NB4 (cell line): ENCODE results near the gene LITAF.

Source experiments
- DNase-seq: peaks from one replicate; pipeline ENCODE4 v3.0.0; 2010; ENCODE audit warnings: low read depth
- H3K4me3 ChIP-seq: one replicate; pipeline ENCODE4 v1.5.1; 2011; ENCODE audit warnings: mild to moderate bottlenecking, low read depth, low read length, moderate library complexity
- MYC ChIP-seq: IDR thresholded peaks from 2 replicates; pipeline ENCODE4 v1.6.1; 2011; ENCODE audit warnings: low read depth, low read length
- POLR2A ChIP-seq: IDR thresholded peaks from 2 replicates; pipeline ENCODE4 v1.6.1; 2011; ENCODE audit warnings: mild to moderate bottlenecking; ENCODE audit not compliant: insufficient read length; ENCODE audit errors: extremely low read depth
- TF ChIP-seq, protein P1 (sequence below): IDR thresholded peaks from 2 replicates; pipeline ENCODE4 v1.6.1; 2011; ENCODE audit warnings: low read depth, low read length
- TF ChIP-seq, protein P2 (sequence below): IDR thresholded peaks from one replicate; pipeline ENCODE4 v1.5.1; 2012; ENCODE audit warnings: low read depth, low read length

The LITAF gene

DNA sequence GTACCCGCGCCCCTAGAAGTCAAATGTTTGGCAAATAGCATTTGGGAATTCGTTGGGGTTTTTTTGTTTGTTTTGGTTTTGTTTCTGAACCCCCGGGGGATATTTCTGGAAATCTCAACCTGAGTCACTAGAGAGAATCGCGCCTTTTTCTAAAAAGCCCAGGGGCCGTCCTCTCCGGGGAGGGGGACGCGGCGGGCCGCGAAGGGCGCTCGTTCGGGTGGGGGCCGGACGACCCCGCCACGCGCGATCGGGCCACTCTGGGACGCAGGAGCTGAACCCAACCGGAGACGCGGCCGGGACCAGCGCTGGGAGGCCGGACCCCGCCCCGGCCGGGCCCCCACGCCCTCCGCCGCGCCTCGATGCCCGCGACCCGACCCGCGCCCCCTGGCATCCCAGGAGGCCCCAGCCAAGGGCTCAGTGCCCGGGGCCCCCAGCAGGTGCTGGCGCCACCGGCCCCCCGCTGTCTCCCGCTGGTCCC is 302 bp downstream of the LITAF start:
- no peak for DNase-seq
- TF ChIP-seq POLR2A: no peak
- TF ChIP-seq, protein P1, sequence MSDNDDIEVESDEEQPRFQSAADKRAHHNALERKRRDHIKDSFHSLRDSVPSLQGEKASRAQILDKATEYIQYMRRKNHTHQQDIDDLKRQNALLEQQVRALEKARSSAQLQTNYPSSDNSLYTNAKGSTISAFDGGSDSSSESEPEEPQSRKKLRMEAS: no peak

DNA sequence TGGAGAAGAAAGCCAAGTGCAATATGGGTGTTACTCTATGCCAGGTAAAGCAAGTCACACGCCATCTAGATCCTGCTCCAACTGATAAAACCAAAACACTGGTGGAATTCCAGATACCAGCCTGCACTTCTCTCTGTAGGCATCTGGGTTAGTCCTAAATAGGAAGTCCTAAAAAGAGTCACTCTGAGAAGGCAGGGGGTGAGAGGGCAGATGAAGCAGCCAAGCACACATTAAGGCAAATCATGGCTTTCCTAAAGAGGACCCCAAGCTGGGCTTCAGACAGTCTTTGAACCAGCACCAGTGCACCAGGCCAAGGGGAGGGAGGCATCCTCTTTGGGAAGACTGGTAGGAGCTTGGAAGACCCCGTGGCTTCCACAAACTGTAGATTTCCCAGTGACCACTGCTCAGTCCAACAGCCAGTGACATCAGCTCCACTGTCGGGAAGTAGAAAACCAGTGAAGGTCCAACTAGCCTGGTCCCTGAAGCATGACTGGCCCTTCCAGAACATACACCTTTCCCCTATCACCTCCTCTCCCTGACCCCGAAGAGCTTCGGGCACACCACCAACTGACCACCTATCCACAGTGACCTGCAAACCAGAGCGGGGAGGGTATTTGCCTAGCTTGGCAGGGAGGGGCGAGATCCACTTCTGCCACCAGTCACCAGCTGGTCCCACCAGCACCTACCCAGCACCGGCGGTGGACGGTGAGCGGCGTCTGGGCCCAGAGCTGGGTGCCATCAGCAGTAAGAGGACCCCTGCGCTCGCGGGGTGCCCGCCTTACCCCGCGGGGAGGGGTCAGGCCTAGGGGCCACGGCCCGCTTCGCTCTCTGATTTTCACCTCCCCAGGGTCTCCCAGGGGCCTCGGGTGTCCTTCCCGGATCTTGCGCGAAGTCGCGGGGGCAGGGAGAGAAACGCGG is 1.0 kb downstream of the LITAF start:
- DNase-seq: peak; percentile 54
- H3K4me3 ChIP-seq: peak overlapping the region; percentile 72
- TF ChIP-seq MYC (no peak), POLR2A (no peak)
- TF ChIP-seq, protein P1: no peak
- TF ChIP-seq, protein P2, sequence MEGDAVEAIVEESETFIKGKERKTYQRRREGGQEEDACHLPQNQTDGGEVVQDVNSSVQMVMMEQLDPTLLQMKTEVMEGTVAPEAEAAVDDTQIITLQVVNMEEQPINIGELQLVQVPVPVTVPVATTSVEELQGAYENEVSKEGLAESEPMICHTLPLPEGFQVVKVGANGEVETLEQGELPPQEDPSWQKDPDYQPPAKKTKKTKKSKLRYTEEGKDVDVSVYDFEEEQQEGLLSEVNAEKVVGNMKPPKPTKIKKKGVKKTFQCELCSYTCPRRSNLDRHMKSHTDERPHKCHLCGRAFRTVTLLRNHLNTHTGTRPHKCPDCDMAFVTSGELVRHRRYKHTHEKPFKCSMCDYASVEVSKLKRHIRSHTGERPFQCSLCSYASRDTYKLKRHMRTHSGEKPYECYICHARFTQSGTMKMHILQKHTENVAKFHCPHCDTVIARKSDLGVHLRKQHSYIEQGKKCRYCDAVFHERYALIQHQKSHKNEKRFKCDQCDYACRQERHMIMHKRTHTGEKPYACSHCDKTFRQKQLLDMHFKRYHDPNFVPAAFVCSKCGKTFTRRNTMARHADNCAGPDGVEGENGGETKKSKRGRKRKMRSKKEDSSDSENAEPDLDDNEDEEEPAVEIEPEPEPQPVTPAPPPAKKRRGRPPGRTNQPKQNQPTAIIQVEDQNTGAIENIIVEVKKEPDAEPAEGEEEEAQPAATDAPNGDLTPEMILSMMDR: no peak

More for the DNA sequence above, 302 bp downstream of the LITAF start:
- H3K4me3 ChIP-seq: peak overlapping the region; percentile 72

DNA sequence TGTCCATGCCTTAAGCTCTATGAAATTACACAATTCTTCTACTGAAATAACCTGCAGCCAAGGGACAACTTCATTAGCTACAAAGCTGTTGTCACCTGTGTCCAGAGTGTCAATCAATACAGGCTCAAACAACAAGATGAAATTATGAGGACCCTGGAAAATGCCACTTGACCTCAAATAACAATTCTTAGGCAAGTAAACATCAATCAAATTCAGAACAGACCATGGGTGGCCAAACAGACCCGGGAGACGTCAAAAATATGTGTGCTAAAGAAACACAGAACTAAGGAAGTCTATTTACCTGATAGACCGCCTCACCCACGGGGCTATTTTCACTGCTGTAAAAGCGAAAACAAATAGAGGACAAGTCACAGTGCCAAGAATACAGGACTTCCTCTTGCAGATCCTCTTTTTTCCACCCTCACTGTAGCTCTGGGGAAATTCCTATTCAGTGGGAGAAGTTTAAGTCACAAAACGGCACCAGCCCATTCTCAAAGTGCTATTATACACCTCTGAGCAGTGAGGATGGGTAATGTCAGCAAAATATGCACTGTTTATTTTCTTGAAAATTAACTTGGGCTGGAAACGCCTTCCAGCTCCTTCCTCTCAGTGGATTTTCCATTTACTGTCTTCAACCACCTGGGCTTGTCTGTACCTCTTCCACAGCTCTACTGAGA is 2.7 kb downstream of the LITAF start:
- DNase-seq: peak; percentile 43
- H3K4me3 ChIP-seq: peak overlapping the region; percentile 72
- TF ChIP-seq, protein P2: no peak
- no peak for TF ChIP-seq POLR2A

DNA sequence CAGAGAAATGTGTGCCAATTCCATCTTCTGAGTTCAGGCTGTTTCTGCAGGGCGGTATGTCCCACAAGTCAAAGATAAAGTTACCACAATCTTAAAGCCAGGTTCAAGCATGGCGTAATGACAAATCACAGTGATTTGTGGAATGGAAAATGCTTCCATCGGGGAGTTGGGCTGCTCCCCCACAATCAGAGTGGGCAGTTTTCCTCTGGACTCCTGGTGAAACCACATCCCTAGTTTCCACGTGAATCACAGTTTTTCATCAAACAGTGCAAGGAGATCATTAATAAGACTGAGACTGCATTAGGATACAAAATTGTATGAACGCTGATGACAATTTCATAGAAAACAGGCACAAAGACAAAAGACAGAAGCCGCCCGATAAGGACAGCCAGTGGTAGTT is 3.6 kb downstream of the LITAF start:
- DNase-seq: no peak
- peak overlapping the region; percentile 72 for H3K4me3 ChIP-seq
- TF ChIP-seq, protein P2: no peak
- TF ChIP-seq MYC (no peak), POLR2A (no peak)
- TF ChIP-seq, protein P1: no peak

DNA sequence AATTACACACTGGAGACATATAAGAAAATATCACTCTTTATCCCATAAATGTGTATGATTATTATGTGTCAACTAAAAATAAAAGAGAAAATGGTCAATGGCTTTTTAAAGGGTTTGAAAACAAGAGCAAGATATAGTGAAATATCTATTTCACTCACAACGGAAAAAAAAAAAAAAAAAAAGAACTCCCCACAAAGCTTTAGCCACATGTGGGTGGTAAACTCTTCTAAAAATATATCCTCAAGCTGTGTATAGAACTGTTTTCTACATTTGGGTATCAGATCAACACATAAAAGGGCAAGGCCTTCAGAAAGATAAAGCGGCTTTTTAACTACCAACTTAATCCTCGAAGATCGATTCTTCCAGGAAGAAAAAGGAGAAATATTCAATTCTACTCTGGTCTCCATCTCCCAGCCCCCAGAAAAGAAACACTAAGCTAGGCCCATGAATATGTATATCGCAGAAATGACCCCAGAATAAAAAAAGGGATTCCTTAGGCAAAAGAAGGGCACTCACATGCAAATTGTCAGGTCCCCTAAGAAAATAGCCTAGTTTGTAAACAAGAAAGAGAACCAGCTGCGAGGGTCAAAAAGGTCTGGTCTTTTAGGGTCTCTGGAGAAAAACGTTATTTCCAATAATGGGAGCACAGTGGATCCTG is 4.4 kb downstream of the LITAF start:
- TF ChIP-seq MYC: no peak
- no peak for TF ChIP-seq POLR2A
- TF ChIP-seq, protein P2: no peak
- TF ChIP-seq, protein P1: no peak
- DNase-seq: no peak
- H3K4me3 ChIP-seq: no peak overlapping the region

DNA sequence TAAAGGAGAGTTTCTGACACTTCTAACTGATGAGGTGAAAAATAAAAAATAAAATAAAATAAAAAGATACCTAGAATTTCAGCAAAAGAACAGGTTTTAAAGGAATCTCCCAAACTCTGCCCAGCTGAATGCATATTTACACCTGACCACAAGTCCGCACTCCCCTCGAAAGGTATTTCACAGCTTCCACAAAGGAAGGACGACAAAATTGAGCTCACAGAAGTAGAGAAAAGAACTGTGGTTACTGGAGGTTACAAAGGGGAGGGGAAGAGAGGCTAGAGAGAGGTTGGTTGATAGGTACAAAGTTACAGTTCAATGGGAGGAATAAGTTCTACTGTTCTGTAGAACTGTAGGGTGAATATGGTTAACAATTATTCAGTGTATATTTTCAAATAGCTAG is 5.0 kb downstream of the LITAF start:
- no peak for TF ChIP-seq POLR2A
- TF ChIP-seq MYC: no peak
- DNase-seq: no peak
- no peak overlapping the region for H3K4me3 ChIP-seq
